Vagina (tissue), 2 donors: ENCODE data around the gene PACS1.

ENCODE experiments used
- POLR2A ChIP-seq, 2 donors: fragments of 450-650 bp; IDR thresholded peaks; one replicate each; pipeline ENCODE4 v1.6.1; 2017; ENCODE audit warnings: antibody characterized with exemption in 2 of 2, mild to moderate bottlenecking in 2 of 2, moderate library complexity in 2 of 2
- TF ChIP-seq, protein P1 (sequence below), 3 experiments: fragments of 450-650 bp in 2 of 3; fragments of 200-600 bp in 1 of 3; sonication (generic) in 1 of 3; IDR thresholded peaks; one replicate each; pipeline ENCODE4 v1.5.1; 2017 to 2019; ENCODE audit warnings: antibody characterized with exemption in 3 of 3, mild to moderate bottlenecking in 2 of 3, moderate library complexity in 2 of 3

DNA sequence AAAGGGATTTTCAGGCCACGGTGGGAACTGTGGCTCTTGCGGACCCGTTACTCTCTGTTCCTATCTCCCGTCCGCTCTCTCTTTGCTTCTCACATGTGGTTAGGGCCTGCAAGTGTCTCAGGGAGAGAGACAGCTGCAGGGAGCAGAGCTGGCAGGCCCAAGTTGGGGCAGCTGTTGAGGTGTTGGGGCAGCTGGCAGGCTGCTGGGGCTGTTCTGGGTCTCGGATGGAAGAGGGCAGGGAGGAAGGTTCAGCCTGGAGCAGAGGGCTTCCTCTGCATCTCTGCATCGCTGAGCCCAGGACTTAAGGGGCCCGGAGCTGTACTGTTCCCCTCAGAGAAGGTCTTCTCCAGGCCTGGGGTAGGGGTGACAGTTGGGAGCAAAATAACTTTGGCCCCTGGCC is 205.3 kb downstream of the PACS1 start:
- TF ChIP-seq, protein P1, sequence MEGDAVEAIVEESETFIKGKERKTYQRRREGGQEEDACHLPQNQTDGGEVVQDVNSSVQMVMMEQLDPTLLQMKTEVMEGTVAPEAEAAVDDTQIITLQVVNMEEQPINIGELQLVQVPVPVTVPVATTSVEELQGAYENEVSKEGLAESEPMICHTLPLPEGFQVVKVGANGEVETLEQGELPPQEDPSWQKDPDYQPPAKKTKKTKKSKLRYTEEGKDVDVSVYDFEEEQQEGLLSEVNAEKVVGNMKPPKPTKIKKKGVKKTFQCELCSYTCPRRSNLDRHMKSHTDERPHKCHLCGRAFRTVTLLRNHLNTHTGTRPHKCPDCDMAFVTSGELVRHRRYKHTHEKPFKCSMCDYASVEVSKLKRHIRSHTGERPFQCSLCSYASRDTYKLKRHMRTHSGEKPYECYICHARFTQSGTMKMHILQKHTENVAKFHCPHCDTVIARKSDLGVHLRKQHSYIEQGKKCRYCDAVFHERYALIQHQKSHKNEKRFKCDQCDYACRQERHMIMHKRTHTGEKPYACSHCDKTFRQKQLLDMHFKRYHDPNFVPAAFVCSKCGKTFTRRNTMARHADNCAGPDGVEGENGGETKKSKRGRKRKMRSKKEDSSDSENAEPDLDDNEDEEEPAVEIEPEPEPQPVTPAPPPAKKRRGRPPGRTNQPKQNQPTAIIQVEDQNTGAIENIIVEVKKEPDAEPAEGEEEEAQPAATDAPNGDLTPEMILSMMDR (IDR thresholded peaks at IDR 0.05) = no peak
- no peak for TF ChIP-seq POLR2A (IDR thresholded peaks at IDR 0.05)
